ENCODE results near the gene ATXN1. TPM values are rescaled to one million over a fixed set of nuclear protein-coding genes. Genes with fewer than 3 reads are reported as not detected.

Gene ATXN1
- total RNA-seq, 4 donors from 2014 or later: 38.7 to 78.3 (median 62.6) TPM

GRCh38 chr6:16729183-16729691 is 32.0 kb downstream of the ATXN1 start:
- Histone ChIP-seq H3K27me3 (no peaks in the 10 kb centered on the region), H3K4me1 (peaks cover 8 to 69% (median 10%) of the 10 kb centered on the region in 3 donors), H3K9me3 (no peaks in the 10 kb centered on the region), H3K27ac (no peak overlapping the region), H3K4me3 (no peak overlapping the region), H3K36me3 (no peaks in the 10 kb centered on the region)
- TF ChIP-seq EP300 (IDR thresholded peaks at IDR 0.05): no peak
- WGBS, 2 donors (ENCODE audit: low coverage in 1 of 2): 30 to 81% methylated on average over 5 to 7 of the region's 7 CpGs
- no peak for ATAC-seq

GRCh38 chr6:16728513-16729182 is 32.6 kb downstream of the ATXN1 start:
- Histone ChIP-seq H3K36me3 (no peaks in the 10 kb centered on the region), H3K4me3 (no peak overlapping the region), H3K9me3 (no peaks in the 10 kb centered on the region), H3K27ac (no peak overlapping the region), H3K4me1 (peaks cover 9 to 75% (median 15%) of the 10 kb centered on the region in 3 donors), H3K27me3 (no peaks in the 10 kb centered on the region)
- ATAC-seq: no peak
- WGBS, 2 donors (ENCODE audit: low coverage in 1 of 2): 83 to 94% methylated on average over 3 to 6 of the region's 6 CpGs
- TF ChIP-seq CTCF (IDR thresholded peaks at IDR 0.05): no peak
- no peak for TF ChIP-seq POLR2A (IDR thresholded peaks at IDR 0.05)

GRCh38 chr6:16727996-16728395 is 33.3 kb downstream of the ATXN1 start:
- Histone ChIP-seq H3K4me3 (no peak overlapping the region), H3K4me1 (peaks cover 13 to 81% (median 15%) of the 10 kb centered on the region in 3 donors), H3K27ac (no peak overlapping the region), H3K9me3 (no peaks in the 10 kb centered on the region), H3K36me3 (no peaks in the 10 kb centered on the region), H3K27me3 (no peaks in the 10 kb centered on the region)
- ATAC-seq: peak; percentile 46
- TF ChIP-seq EP300 (IDR thresholded peaks at IDR 0.05) (no peak), CTCF (IDR thresholded peaks at IDR 0.05) (no peak), POLR2AphosphoS5 (IDR thresholded peaks at IDR 0.05) (no peak), POLR2A (IDR thresholded peaks at IDR 0.05) (no peak)
- 86 to 100% methylated on average over 1 to 4 of the region's 5 CpGs for WGBS, 2 donors (ENCODE audit: low coverage in 1 of 2)

GRCh38 chr6:16725145-16725864 is 36.0 kb downstream of the ATXN1 start:
- no peak for TF ChIP-seq POLR2A (IDR thresholded peaks at IDR 0.05)
- TF ChIP-seq CTCF (IDR thresholded peaks at IDR 0.05): no peak
- no peak for TF ChIP-seq EP300 (IDR thresholded peaks at IDR 0.05)
- peak; percentile 61 for TF ChIP-seq POLR2AphosphoS5 (IDR thresholded peaks at IDR 0.05)
- WGBS, 2 donors (ENCODE audit: low coverage in 1 of 2): 33 to 34% methylated on average over 6 to 7 of the region's 7 CpGs
- H3K36me3 ChIP-seq: no peaks in the 10 kb centered on the region
- H3K9me3 ChIP-seq: no peaks in the 10 kb centered on the region
- H3K27me3 ChIP-seq: no peaks in the 10 kb centered on the region
- peaks cover 13 to 76% (median 15%) of the 10 kb centered on the region in 3 donors for H3K4me1 ChIP-seq
- peak; percentile 59 for ATAC-seq
- peak overlapping the region in 3 of 4 donors; percentile 49 to 57 (median 53) for H3K27ac ChIP-seq
- H3K4me3 ChIP-seq: no peak overlapping the region

- peak; percentile 34 for ATAC-seq
- no peaks in the 10 kb centered on the region for H3K36me3 ChIP-seq
- TF ChIP-seq POLR2AphosphoS5 (IDR thresholded peaks at IDR 0.05) (peak; percentile 77), EP300 (IDR thresholded peaks at IDR 0.05) (no peak)
- H3K4me3 ChIP-seq: no peak overlapping the region
- peaks cover 13 to 75% (median 15%) of the 10 kb centered on the region in 3 donors for H3K4me1 ChIP-seq
- H3K27me3 ChIP-seq: no peaks in the 10 kb centered on the region
- 2 to 5% methylated on average over 2 to 3 of the region's 3 CpGs for WGBS, 2 donors (ENCODE audit: low coverage in 1 of 2)
- peak overlapping the region in 2 of 4 donors; percentile 11 to 57 for H3K27ac ChIP-seq
- no peaks in the 10 kb centered on the region for H3K9me3 ChIP-seq
These were observed 37.4 kb downstream of the ATXN1 start for GRCh38 chr6:16723826-16724225.

Data from gastroesophageal sphincter (tissue), 4 donors.